ENCODE results near the gene PDYN. TPM values are rescaled to one million over a fixed set of nuclear protein-coding genes. Genes with fewer than 3 reads are reported as not detected.

The PDYN gene
- total RNA-seq, 2 experiments from 2014 or later = not detected

GRCh38 chr20:2032168-2032567 is 38.3 kb upstream of the PDYN start:
- no peak overlapping the region for H3K27ac Mint-ChIP-seq
- CTCF ChIA-PET = interaction anchor here (4.2 kb wide), 1 partner anchor 25 kb away, joined by 20 read pairs; no protein-coding TSS in a partner anchor
- no peak for TF ChIP-seq CTCF (IDR thresholded peaks at IDR 0.05)
- H3K9me3 Mint-ChIP-seq = no peaks in the 10 kb centered on the region
- POLR2A ChIA-PET = no interaction called here
- peaks cover 41% of the 10 kb centered on the region for H3K27me3 Mint-ChIP-seq
- DNase-seq (no peak), ATAC-seq (no peak)
- H3K36me3 Mint-ChIP-seq (ENCODE audit: low read depth) = no peaks in the 10 kb centered on the region
- no peaks in the 10 kb centered on the region for H3K4me1 Mint-ChIP-seq (ENCODE audit: low read depth)
- H3K4me3 Mint-ChIP-seq = no peak overlapping the region
- intact Hi-C loops (cut with micrococcal nuclease) = no loop called here

GRCh38 chr20:2026514-2026913 is 32.7 kb upstream of the PDYN start:
- DNase-seq = no peak
- intact Hi-C loops (cut with micrococcal nuclease) = no loop called here
- no peak for ATAC-seq
- peaks cover 1% of the 10 kb centered on the region for H3K9me3 Mint-ChIP-seq
- H3K27me3 Mint-ChIP-seq = peaks cover 31% of the 10 kb centered on the region
- no peak for TF ChIP-seq CTCF (IDR thresholded peaks at IDR 0.05)
- H3K36me3 Mint-ChIP-seq (ENCODE audit: low read depth) = no peaks in the 10 kb centered on the region
- H3K27ac Mint-ChIP-seq = no peak overlapping the region
- H3K4me1 Mint-ChIP-seq (ENCODE audit: low read depth) = no peaks in the 10 kb centered on the region
- POLR2A ChIA-PET = interaction anchor here (0.8 kb wide), 1 partner anchor 74 kb away, joined by 3 read pairs; no protein-coding TSS in a partner anchor
- CTCF ChIA-PET = no interaction called here
- H3K4me3 Mint-ChIP-seq = no peak overlapping the region

- Mint-ChIP-seq H3K9me3 (peaks cover 1% of the 10 kb centered on the region), H3K4me3 (no peak overlapping the region), H3K36me3 (ENCODE audit: low read depth) (no peaks in the 10 kb centered on the region), H3K27ac (no peak overlapping the region), H3K27me3 (peaks cover 27% of the 10 kb centered on the region), H3K4me1 (ENCODE audit: low read depth) (no peaks in the 10 kb centered on the region)
- CTCF ChIA-PET = interaction anchor here (1.8 kb wide), 1 partner anchor 19 kb away, joined by 5 read pairs; no protein-coding TSS in a partner anchor
- DNase-seq (no peak), ATAC-seq (no peak)
- TF ChIP-seq CTCF (IDR thresholded peaks at IDR 0.05) = no peak
- intact Hi-C loops (cut with micrococcal nuclease) = no loop called here
- POLR2A ChIA-PET = interaction anchor here (0.8 kb wide), 1 partner anchor 74 kb away, joined by 3 read pairs; no protein-coding TSS in a partner anchor
Observed at GRCh38 chr20:2026004-2026403, 32.1 kb upstream of the PDYN start.

- no peak for TF ChIP-seq CTCF (IDR thresholded peaks at IDR 0.05)
- Mint-ChIP-seq H3K4me1 (ENCODE audit: low read depth) (no peaks in the 10 kb centered on the region), H3K9me3 (peaks cover 1% of the 10 kb centered on the region), H3K27ac (no peak overlapping the region), H3K4me3 (no peak overlapping the region), H3K27me3 (peaks cover 26% of the 10 kb centered on the region), H3K36me3 (ENCODE audit: low read depth) (no peaks in the 10 kb centered on the region)
- CTCF ChIA-PET = no interaction called here
- POLR2A ChIA-PET = interaction anchor here (0.6 to 1.4 kb wide), 2 partner anchors 13 to 66 kb away, joined by 3 read pairs; no protein-coding TSS in a partner anchor
- ATAC-seq (no peak), DNase-seq (no peak)
- intact Hi-C loops (cut with micrococcal nuclease) = no loop called here
Observed at GRCh38 chr20:2023151-2023550, 29.3 kb upstream of the PDYN start.

- no peak for TF ChIP-seq CTCF (IDR thresholded peaks at IDR 0.05)
- no peak for DNase-seq
- CTCF ChIA-PET = interaction anchor here (1.1 kb wide), 1 partner anchor 15 kb away, joined by 4 read pairs; no protein-coding TSS in a partner anchor
- Mint-ChIP-seq H3K36me3 (ENCODE audit: low read depth) (no peaks in the 10 kb centered on the region), H3K4me1 (ENCODE audit: low read depth) (no peaks in the 10 kb centered on the region), H3K4me3 (no peak overlapping the region), H3K9me3 (peaks cover 1% of the 10 kb centered on the region), H3K27me3 (peaks cover 23% of the 10 kb centered on the region), H3K27ac (no peak overlapping the region)
- intact Hi-C loops (cut with micrococcal nuclease) = no loop called here
- no peak for ATAC-seq
- POLR2A ChIA-PET = no interaction called here
Observed at GRCh38 chr20:2022163-2022562, 28.3 kb upstream of the PDYN start.
